CD4-positive, alpha-beta T cell treated with Interleukin-15 for 1 hour (primary cell): ENCODE results near the gene GPR176.

Experiments
- DNase-seq: peaks from one replicate; pipeline ENCODE4 v3.0.0-alpha.2; 2020

Gene GPR176

GRCh38 chr15:39799552-39800011 is 120.5 kb downstream of the GPR176 start:
- DNase-seq = no peak

- no peak for DNase-seq
Measured at GRCh38 chr15:39798382-39798781, 121.7 kb downstream of the GPR176 start.

DNA sequence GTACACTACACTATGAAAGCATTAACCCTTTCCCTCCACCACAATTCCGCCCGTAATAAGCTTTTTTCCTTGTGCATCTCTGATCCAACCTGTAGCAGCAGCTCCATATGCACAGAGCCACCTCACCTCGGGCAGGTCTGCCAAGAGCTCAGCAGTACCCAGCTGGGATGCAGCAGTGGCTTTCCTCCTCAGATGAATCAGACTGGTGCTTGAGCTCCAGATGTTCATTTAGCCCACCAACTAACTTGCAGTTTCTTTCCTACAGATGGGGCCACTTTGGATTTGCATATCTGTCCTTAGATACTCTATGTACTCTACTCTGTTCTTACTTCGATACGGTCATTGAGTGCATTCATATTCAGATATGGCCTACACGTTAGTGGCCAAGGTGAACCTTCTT is 122.7 kb downstream of the GPR176 start:
- DNase-seq = no peak

DNA sequence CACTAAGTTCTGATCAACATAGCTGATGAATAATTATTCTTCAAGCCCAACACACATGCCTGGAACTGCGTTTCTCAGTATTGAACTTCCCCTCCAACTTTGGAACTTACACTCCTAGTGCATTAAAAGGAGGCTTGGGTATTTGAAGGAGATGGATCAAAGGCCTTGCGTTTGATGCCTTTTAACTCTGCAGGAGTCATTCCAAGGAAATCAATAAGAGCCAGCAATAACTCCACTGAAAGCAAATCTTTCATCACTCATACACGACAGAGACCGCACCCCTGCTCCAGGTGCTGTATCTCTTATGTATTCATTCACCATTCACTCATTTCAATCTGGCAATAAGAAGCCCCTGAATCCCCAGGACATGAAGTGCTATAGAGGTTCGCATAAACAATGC is 123.5 kb downstream of the GPR176 start:
- DNase-seq = no peak

DNA sequence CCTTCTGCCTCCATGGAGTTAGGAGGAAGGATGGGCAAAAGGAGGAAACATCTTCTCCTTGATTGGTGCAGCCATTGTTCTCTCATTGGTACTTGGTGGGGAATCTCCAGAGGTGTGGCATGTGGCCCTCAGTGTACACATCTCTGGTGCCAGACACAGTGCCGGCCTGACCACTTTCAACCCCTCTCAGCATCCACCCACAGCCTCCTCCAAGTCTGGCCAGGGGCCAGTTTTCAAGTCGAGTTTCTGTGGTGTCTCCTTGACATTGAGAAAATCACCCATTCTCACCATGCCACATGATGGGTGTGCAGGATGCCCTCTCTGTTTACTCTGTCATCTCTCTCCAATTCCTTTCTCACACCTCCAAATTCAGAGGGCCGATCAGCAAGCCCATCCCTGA is 124.6 kb downstream of the GPR176 start:
- no peak for DNase-seq

DNA sequence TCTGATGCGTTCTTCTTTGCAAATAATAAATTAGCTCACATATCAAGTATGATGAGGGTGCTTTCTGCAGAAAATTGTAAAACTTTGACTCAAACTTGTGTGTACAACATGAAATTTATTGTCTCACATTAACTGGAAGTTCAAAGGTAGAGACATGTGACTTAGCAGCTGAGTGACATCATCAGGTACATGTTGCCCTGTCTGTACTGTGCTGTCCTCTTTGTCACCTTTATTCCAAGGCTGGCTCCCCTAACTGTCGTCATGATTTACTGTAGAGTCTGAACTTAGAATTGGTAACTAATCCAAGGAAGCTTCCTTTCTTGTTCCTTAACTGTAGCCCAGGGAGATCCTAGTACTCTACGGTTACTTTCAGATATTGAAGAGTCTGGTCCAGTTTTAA is 125.1 kb downstream of the GPR176 start:
- DNase-seq = no peak

DNA sequence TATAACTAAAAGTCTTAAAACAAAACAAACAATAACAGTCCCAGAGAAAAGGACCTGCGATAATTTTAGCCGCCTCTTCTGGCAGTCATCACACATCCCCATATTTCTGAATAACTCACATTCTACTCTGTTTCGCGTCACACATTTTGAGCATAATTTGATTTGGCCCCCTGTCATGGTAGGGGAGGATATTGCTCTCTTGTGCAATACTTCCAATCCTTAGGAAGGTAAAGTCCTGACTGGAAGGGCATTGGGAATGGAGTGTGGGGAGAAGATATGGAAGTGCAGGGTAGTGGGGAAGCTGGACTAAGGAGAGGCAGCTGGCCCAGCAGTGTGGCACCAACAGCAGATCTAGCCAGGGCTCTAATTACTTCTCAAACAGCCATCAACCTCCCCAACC is 126.1 kb downstream of the GPR176 start:
- no peak for DNase-seq

DNA sequence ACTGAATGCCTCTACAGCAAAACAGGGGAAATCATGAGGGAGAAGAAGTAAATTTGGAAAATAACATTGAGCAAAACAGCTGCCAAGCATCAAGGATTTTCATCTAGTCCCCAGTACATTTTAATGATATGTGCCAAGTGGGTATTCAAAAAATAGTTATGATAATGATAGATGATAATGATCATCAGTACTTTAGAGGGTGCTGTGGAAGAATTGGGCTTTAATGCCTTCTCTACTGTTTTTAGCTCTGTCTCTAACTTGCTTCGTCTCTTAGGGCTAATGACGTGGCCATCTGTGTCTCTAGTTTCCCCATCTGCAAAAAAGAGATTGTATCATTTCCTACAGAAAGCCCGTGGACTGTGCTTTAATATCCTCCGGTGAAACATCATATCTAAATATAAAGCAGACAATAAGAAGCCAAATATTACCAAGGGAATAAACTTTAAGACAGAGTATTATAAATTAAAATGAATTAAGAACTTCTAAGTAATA is 127.2 kb downstream of the GPR176 start:
- no peak for DNase-seq

DNA sequence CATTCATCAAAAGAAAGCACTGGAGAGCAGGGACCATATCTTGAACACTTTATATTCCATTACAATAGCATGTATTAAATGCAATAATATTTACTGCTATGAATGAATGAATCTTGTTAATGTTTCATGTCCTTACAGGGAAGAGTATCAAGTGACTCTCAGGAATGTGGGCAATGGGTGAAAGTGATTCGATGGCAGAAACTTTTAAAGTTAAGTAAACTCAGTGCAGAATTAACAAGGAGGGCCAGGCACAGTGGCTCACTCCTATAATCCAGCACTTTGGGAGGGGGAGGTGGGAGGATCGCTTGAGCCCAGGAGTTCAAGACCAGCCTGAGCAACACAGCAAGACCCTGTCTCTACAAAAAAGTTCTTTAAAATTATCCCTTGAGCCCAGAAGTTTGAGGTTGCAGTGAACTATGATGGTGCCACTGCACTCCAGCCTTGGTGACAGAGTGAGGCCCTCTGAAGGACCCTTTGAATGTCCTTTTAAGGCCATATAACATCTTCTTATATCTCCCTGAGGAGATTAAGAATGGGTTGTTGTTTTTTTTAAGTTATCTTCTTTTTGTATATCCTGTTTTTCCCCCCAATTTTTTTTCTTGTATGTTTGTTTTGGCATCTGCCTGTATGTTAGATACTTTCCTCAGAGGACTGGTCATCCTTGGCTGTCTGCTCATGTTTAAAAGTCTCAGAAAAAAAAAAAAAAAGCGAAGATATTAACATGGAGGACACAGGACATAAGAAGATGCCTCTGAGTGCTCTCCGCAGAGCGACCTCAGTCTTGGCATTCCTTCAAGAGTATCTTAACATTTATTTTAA is 127.8 kb downstream of the GPR176 start:
- no peak for DNase-seq

DNA sequence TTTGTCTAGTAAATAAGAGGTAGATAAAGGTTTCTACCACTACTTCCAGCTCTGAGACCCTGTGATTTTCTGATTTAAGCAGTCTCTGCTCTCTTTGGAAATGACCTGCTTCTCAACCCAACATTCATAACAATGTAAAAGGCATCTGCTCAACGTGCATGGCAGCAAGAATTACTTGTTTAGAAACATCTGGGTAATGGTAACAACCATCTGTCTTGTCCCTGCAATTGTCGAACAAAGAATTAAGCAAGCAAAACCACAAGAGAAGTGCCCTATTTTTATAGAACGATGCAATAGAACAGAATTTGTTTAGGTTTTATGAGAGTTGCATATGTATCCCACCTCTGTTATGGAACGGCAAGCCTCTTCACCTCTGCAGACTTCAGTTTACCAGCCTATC is 130.3 kb downstream of the GPR176 start:
- no peak for DNase-seq

GRCh38 chr15:39788800-39789565 is 131.1 kb downstream of the GPR176 start:
- no peak for DNase-seq

DNA sequence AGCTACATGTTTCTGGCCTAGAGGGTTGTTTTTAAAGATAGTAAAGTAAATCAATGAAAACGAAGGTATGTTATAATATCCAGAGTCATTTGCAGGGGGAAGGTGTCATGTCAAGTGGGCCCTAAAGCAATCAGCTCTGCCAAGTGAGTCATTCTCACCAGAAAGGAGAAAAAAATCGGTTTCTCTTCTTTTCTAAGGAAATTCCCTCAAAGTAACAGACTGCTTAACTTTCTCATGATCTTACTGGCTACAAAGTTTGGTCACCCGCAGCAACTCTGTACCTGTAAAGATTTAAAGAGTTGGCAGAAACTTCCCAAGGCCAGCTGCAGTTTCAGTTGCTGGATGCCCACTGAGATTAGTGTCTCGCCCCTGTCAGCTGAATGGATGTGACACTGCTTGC is 132.0 kb downstream of the GPR176 start:
- DNase-seq = no peak

GRCh38 chr15:39787479-39787878 is 132.6 kb downstream of the GPR176 start:
- no peak for DNase-seq

- DNase-seq = no peak
Measured at GRCh38 chr15:39786447-39787056, 133.5 kb downstream of the GPR176 start.

DNA sequence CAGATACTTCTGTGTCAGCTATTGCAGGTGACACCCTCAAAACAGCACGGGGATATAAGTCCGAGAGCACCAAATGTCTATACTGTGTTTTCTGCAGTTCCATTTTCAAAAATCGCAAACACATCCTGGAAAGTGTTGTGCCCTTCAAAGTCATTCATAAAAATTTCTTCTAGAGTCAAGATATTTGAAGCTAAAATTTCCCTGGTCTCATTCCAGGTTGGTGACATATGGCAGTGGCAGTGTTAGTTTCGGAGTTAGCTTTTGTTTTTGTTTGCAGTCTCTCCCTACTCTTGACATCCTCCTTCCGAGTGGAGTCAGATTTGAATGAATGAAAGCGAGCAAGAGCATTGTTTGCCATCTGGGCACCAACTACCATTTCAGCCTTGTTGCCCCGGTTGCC is 134.2 kb downstream of the GPR176 start:
- no peak for DNase-seq

DNA sequence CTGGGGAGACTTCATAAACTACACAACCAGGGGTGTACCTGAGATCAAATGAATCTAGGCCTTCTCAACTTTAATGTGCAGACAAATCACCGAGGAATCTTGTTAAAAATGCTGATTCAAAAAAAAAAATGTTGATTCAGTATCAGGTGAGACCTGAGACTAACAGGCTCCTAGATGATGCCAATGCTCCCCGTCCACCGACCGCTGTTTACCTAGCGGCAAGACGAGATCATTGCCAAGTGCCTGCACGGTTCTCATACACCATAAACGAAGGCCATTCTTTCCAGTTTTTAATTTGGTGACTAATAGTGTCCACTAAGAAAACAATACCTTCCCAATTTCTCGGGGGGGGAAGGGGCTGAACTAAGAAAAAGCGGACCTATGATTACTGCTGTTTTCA is 134.9 kb downstream of the GPR176 start:
- no peak for DNase-seq

GRCh38 chr15:39784638-39785037 is 135.4 kb downstream of the GPR176 start:
- no peak for DNase-seq

DNA sequence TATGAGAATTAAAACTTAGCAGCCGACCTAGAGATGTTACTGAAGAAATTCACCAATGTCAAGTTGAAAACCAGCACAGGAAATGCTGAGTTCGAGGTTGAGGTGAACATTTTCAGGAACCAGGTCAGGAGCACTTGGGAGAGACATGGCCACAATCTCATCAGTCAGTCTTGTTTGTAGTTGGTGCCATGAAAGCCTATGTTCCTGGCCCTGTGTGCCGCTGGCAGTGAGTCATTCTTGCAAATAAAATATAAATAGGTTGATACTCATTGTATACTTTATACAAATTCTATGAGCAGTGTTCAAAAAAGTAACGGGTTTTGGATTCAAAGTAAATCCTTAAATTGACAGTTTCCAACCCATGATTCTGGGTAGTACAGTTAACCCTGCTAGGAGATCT is 135.9 kb downstream of the GPR176 start:
- DNase-seq = no peak

DNA sequence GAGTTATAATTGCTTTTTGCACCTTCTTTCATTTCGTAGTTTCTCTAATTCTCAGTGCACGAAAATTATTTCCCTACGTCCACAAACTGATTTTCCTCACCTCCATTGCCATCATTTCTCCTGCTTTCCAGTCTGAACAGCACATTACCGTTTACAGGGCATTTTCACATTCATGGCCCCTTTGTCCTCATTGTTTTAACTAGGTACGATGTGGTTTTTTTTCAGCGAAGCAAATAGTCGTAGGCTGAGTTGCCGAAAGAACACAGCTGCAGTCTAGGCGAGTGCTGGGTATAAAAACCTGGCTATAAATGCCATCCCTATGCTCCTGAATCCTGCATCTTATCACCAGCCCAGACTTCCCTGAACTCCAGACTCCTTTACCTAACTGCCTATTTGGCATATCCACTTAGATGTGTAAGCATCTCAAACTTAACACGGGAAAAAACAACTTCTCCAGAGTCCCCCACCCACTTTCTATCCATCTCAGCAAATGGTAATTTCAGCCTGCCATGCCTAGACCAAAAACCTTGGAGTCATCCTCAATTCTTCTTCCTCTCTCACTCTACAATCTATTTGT is 136.7 kb downstream of the GPR176 start:
- no peak for DNase-seq

- DNase-seq = peak; percentile 94
Measured at GRCh38 chr15:39782441-39783138, 137.5 kb downstream of the GPR176 start, which contains the start of gene FSIP1. Gene FSIP1, minus strand, starts transcription at chr15:39782841. Its CDS starts 6,317 bp downstream, at chr15:39776524.

DNA sequence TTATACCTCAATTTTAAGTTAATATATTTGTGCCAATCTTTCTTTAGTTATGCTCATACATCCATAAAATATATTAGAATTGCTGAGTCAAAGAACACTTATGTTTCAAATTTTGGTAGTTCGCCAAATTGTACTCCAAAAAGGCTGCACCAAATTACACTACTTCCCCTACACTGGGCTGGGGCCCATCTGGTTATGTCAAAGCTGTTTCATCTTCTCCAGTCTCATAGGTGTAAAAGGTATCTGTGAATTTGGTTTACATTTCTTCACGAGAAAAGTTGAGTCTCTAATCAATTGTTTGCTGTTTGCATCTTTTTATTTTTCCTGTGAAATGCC is 138.1 kb downstream of the GPR176 start:
- no peak for DNase-seq

- DNase-seq = no peak
Measured at GRCh38 chr15:39781147-39781966, 138.7 kb downstream of the GPR176 start.
